ENCODE data around the gene WDR54.
"Not testable (repeated sequence)": the region's sequence is repeated elsewhere in the genome, so short reads cannot be mapped to it uniquely, and the experiment has no call there.

The WDR54 gene

GRCh38 chr2:74430502-74430901 lies 9.0 kb downstream of the WDR54 start:
- no peak for DNase-seq

GRCh38 chr2:74436111-74436805 lies 14.7 kb downstream of the WDR54 start:
- no peak for DNase-seq

GRCh38 chr2:74436848-74437695 lies 15.5 kb downstream of the WDR54 start:
- no peak for DNase-seq

GRCh38 chr2:74438248-74438647 lies 16.7 kb downstream of the WDR54 start:
- no peak for DNase-seq

GRCh38 chr2:74439373-74439772 lies 17.8 kb downstream of the WDR54 start:
- no peak for DNase-seq

GRCh38 chr2:74439803-74440377 lies 18.4 kb downstream of the WDR54 start:
- DNase-seq: no peak

GRCh38 chr2:74440378-74441169 lies 19.0 kb downstream of the WDR54 start:
- peak; percentile 84 for DNase-seq

GRCh38 chr2:74441170-74441689 lies 19.7 kb downstream of the WDR54 start:
- no peak for DNase-seq

GRCh38 chr2:74441690-74442482 lies 20.4 kb downstream of the WDR54 start, which contains the start of gene RTKN:
Gene RTKN, minus strand, starts transcription at chr2:74441937. Its CDS starts 121 bp downstream, at chr2:74441816.
- DNase-seq: no peak

- not testable (repeated sequence) for DNase-seq
These were observed 21.2 kb downstream of the WDR54 start for GRCh38 chr2:74442483-74443297.

GRCh38 chr2:74444498-74445318 lies 23.2 kb downstream of the WDR54 start:
- DNase-seq: no peak

GRCh38 chr2:74447230-74447999 lies 25.9 kb downstream of the WDR54 start:
- DNase-seq: no peak

- DNase-seq: no peak
These were observed 27.2 kb downstream of the WDR54 start for GRCh38 chr2:74448771-74449170.

GRCh38 chr2:74450570-74451190 lies 29.1 kb downstream of the WDR54 start:
- no peak for DNase-seq

- DNase-seq: peak; percentile 79
These were observed 33.4 kb downstream of the WDR54 start, which contains the start of gene INO80B for GRCh38 chr2:74454654-74455511. Gene INO80B, plus strand, starts transcription at chr2:74455087. Its CDS starts 30 bp downstream, at chr2:74455117.

- peak; percentile 58 for DNase-seq
These were observed 35.6 kb downstream of the WDR54 start for GRCh38 chr2:74457129-74457548.

GRCh38 chr2:74457549-74458131 lies 36.1 kb downstream of the WDR54 start:
- peak; percentile 58 for DNase-seq

Measured in DMS79 (cell line).